GM12878 (cell line): ENCODE data around the gene PRR9. TPM values are rescaled to one million over a fixed set of nuclear protein-coding genes. Genes with fewer than 3 reads are reported as not detected.

Source experiments
- ATAC-seq: fragments of 200-7000 bp; cut with Tn5 transposase; 3 replicates; pipeline ENCODE4 v1.9.1; 2020; ENCODE audit warnings: mild to moderate bottlenecking, moderate library complexity
- BruUV-seq: library from RNA; stranded (reverse); fragments of 400-500 nt; replicated peaks from 2 replicates; lab custom pipeline; 2021; lab: Mats Ljungman, UMichigan
- CTCF ChIA-PET: fragments of 300-600 bp; sonication (Branson Sonifier 250); formaldehyde crosslinking; extraction: SDS; loops from one replicate; lab custom pipeline; 2021; ENCODE audit warnings: inconsistent platforms; lab: Yijun Ruan, JAX
- POLR2A ChIA-PET: fragments of 350-600 bp; formaldehyde crosslinking; extraction: SDS; loops from one replicate; lab custom pipeline; 2021; ENCODE audit warnings: inconsistent platforms; lab: Charles Lee
- RAD21 ChIA-PET: fragments of 300-600 bp; sonication (Branson Sonifier 250); formaldehyde crosslinking; loops from one replicate; lab custom pipeline; 2023; ENCODE audit warnings: antibody characterized with exemption; ENCODE audit not compliant: unreplicated experiment; lab: Charles Lee
- SMC1A ChIA-PET: fragments of 300-600 bp; sonication (Branson Sonifier 250); formaldehyde crosslinking; loops from one replicate; lab custom pipeline; 2023; ENCODE audit not compliant: unreplicated experiment, uncharacterized antibody; lab: Charles Lee
- DNase-seq: peaks from one replicate; pipeline ENCODE4 v3.0.0-alpha.2; 2011; ENCODE audit warnings: low read depth, low spot score
- FAIRE-seq: peaks from 3 replicates; lab custom pipeline; 2011; peaks lifted over from hg19 to GRCh38; lab: Jason Lieb, UNC
- H2AFZ ChIP-seq: 2 replicates; pipeline ENCODE4 v1.6.0; 2011; ENCODE audit warnings: low read depth, low read length, control low read depth; ENCODE audit not compliant: control insufficient read depth
- H3K27ac ChIP-seq: 2 replicates; pipeline ENCODE4 v1.5.1; 2011; ENCODE audit warnings: control low read depth; ENCODE audit not compliant: control insufficient read depth, insufficient read depth
- H3K27me3 ChIP-seq, 2 experiments: replicated peaks in 1 of 2; 2 replicates each; pipeline versions ENCODE4 v1.6.0 to v1.6.1; 2011; ENCODE audit warnings: low read length in 1 of 2; ENCODE audit not compliant: control insufficient read depth in 2 of 2, insufficient read depth in 2 of 2
- H3K36me3 ChIP-seq, 2 experiments: 2 replicates each; pipeline ENCODE4 v1.5.1; 2011; ENCODE audit warnings: low read length in 1 of 2; ENCODE audit not compliant: control insufficient read depth in 2 of 2, insufficient read depth in 2 of 2
- H3K4me1 ChIP-seq: 2 replicates; pipeline ENCODE4 v1.6.1; 2011; ENCODE audit warnings: mild to moderate bottlenecking, low read length, moderate library complexity, mixed read lengths; ENCODE audit not compliant: control insufficient read depth, insufficient read depth
- H3K4me2 ChIP-seq: 2 replicates; pipeline ENCODE4 v1.6.0; 2011; ENCODE audit warnings: control low read depth; ENCODE audit not compliant: control insufficient read depth, insufficient read depth
- H3K4me3 ChIP-seq: fragments of 200-600 bp; sonication (generic); 2 replicates; pipeline ENCODE4 v1.5.1; 2016
- H3K79me2 ChIP-seq: 2 replicates; pipeline ENCODE4 v1.6.0; 2011; ENCODE audit warnings: low read length; ENCODE audit not compliant: control insufficient read depth, insufficient read depth
- H3K9ac ChIP-seq: 2 replicates; pipeline ENCODE4 v1.8.0; 2011; ENCODE audit warnings: low read length, control low read depth, mixed read lengths; ENCODE audit not compliant: control insufficient read depth, insufficient read depth
- H3K9me3 ChIP-seq: replicated peaks from 3 replicates; pipeline ENCODE4 v1.5.1; 2011; ENCODE audit warnings: mild to moderate bottlenecking, low read length; ENCODE audit not compliant: control insufficient read depth, insufficient read depth
- H4K20me1 ChIP-seq: 2 replicates; pipeline ENCODE4 v1.6.0; 2011; ENCODE audit not compliant: control insufficient read depth, insufficient read depth
- BACH1 ChIP-seq: fragments of 450-650 bp; IDR thresholded peaks from 2 replicates; pipeline ENCODE4 v1.6.1; 2017; ENCODE audit warnings: mild to moderate bottlenecking, borderline replicate concordance
- CEBPB ChIP-seq, 2 experiments: fragments of 150-350 bp in 1 of 2; IDR thresholded peaks; 2 replicates each; pipeline ENCODE4 v1.6.1; 2012 to 2014; ENCODE audit warnings: low read depth in 2 of 2, low read length in 2 of 2, borderline replicate concordance in 1 of 2, inconsistent platforms in 1 of 2
- CHD2 ChIP-seq: IDR thresholded peaks from 2 replicates; pipeline ENCODE4 v1.6.1; 2011; ENCODE audit warnings: low read depth, low read length, improper control_type of control experiment, borderline replicate concordance
- IKZF1 ChIP-seq: fragments of 450-650 bp; conservative IDR thresholded peaks from 2 replicates; pipeline ENCODE4 v1.6.1; 2017; ENCODE audit warnings: antibody characterized with exemption, mild to moderate bottlenecking
- MYB ChIP-seq: fragments of 150-350 bp; IDR thresholded peaks from 2 replicates; pipeline ENCODE4 v1.6.1; 2014; ENCODE audit warnings: mild to moderate bottlenecking, low read depth, low read length, borderline replicate concordance
- NR2C1 ChIP-seq: fragments of 450-650 bp; IDR thresholded peaks from 2 replicates; pipeline ENCODE4 v1.6.1; 2017; ENCODE audit warnings: antibody characterized with exemption, mild to moderate bottlenecking, moderate library complexity
- PML ChIP-seq: IDR thresholded peaks from 2 replicates; pipeline ENCODE4 v1.6.1; 2012; ENCODE audit warnings: low read length, inconsistent platforms
- RAD51 ChIP-seq: fragments of 450-650 bp; IDR thresholded peaks from 2 replicates; pipeline ENCODE4 v1.6.1; 2016; ENCODE audit warnings: moderate library complexity, mild to moderate bottlenecking, inconsistent platforms
- SMAD5 ChIP-seq: IDR thresholded peaks from 2 replicates; pipeline ENCODE4 v1.6.1; 2016; ENCODE audit warnings: antibody characterized with exemption, low read depth
- SMC3 ChIP-seq: IDR thresholded peaks from 2 replicates; pipeline ENCODE4 v1.6.1; 2011; ENCODE audit warnings: low read length, improper control_type of control experiment, borderline replicate concordance
- SPI1 ChIP-seq: IDR thresholded peaks from 2 replicates; pipeline ENCODE4 v1.6.1; 2011; ENCODE audit warnings: low read depth, mild to moderate bottlenecking, low read length, moderate library complexity, borderline replicate concordance; ENCODE audit not compliant: insufficient read depth
- STAT1 ChIP-seq: fragments of 450-650 bp; conservative IDR thresholded peaks from 2 replicates; pipeline ENCODE4 v1.6.1; 2014; ENCODE audit warnings: antibody characterized with exemption, mild to moderate bottlenecking
- TAF1 ChIP-seq: IDR thresholded peaks from 2 replicates; pipeline ENCODE4 v1.6.1; 2011; ENCODE audit warnings: mild to moderate bottlenecking, low read depth, low read length, borderline replicate concordance
- ZSCAN29 ChIP-seq: fragments of 450-650 bp; IDR thresholded peaks from 2 replicates; pipeline ENCODE4 v1.6.1; 2017; ENCODE audit warnings: mild to moderate bottlenecking, moderate library complexity
- WGBS: methylation state at CpG from one replicate; pipeline ENCODE4 v1.1.6; 2016; ENCODE audit warnings: low lambda C conversion rate; ENCODE audit not compliant: insufficient replicate concordance, insufficient coverage; ENCODE audit errors: missing lambda C conversion rate; 5-methylcytosine and 5-hydroxymethylcytosine counted together
- in situ Hi-C: fragments of 300-500 bp; cut with MboI; formaldehyde crosslinking; loops from 9 replicates; pipeline ENCODE4 v1.14.3; 2018; ENCODE audit warnings: mixed read lengths
- intact Hi-C: fragments of 100-400 bp; cut with micrococcal nuclease; formaldehyde crosslinking; loops from one replicate; pipeline ENCODE4 v1.14.2; 2022; ENCODE audit not compliant: unreplicated experiment
- polyA plus RNA-seq, 11 experiments: library from polyadenylated mRNA; depleted of rRNA in 4 of 11; unstranded in 6 of 11; stranded (reverse) in 5 of 11; fragments of >200 nt; fragmentation: Nextera tagmentation in 4 of 11; fragmentation: Illumina TruSeq in 1 of 11; extraction: Ambion mirVana in 4 of 11; extraction: Trizol in 1 of 11; gene quantifications; 1 replicate in 1 of 11; 2 replicates in 10 of 11; pipeline versions ENCODE4 v1.2.1 to v1.2.3, GENCODE V29; 2011 to 2016; ENCODE audit warnings: inconsistent platforms in 2 of 11, missing spikeins in 2 of 11, low read depth in 1 of 11
- total RNA-seq, 4 experiments: library from RNA; depleted of rRNA in 3 of 4; stranded (reverse); fragments of >200 nt in 3 of 4; fragmentation: Illumina TruSeq in 1 of 4; extraction: Trizol in 1 of 4; gene quantifications; 2 replicates each; pipeline versions ENCODE4 v1.2.1 to v1.2.3, GENCODE V29; 2013 to 2021

Gene PRR9
- total and polyA plus RNA-seq, 10 of the 15 experiments (the other 5 are each of a cell fraction or from before 2014, with no cell fraction given): not detected

- H3K36me3 ChIP-seq: no peaks in the 10 kb centered on the region
- no peak overlapping the region for H3K4me2 ChIP-seq
- no peak for DNase-seq
- H3K4me3 ChIP-seq: no peak overlapping the region
- no peak overlapping the region for H2AFZ ChIP-seq
- intact Hi-C loops: loop anchor here (10.0 kb wide), 2 partner anchors 263 to 743 kb away; no protein-coding TSS in a partner anchor
- no peak overlapping the region for H3K9ac ChIP-seq
- no TSS peak for BruUV-seq
- ChIA-PET CTCF (interaction anchor here (0.6 to 5.8 kb wide), 17 partner anchors 14 to 574 kb away, joined by 3 to 69 read pairs (median 5); partner anchors contain the start of gene SMCP), POLR2A (no interaction called here), SMC1A (interaction anchor here (1.1 to 4.5 kb wide), 13 partner anchors 8 to 575 kb away, joined by 3 to 24 read pairs (median 5); partner anchors contain the start of gene LELP1), RAD21 (interaction anchor here (1.2 to 2.2 kb wide), 5 partner anchors 35 to 302 kb away, joined by 3 to 9 read pairs (median 5); no protein-coding TSS in a partner anchor)
- H3K27ac ChIP-seq: no peak overlapping the region
- in situ Hi-C loops: loop anchor here (5.0 to 10.0 kb wide), 2 partner anchors 356 to 573 kb away; no protein-coding TSS in a partner anchor
- H3K9me3 ChIP-seq: no peaks in the 10 kb centered on the region; the same call in 2 of the 3 replicates
- no peaks in the 10 kb centered on the region for H4K20me1 ChIP-seq
- H3K27me3 ChIP-seq: no peaks in the 10 kb centered on the region; a peak in 1 of 4 replicates
- TF ChIP-seq RAD51: peak; percentile 52; the same call in 1 of the 2 replicates
- no peak for TF ChIP-seq SPI1
- FAIRE-seq: no peak
- no peaks in the 10 kb centered on the region for H3K4me1 ChIP-seq
- no peak for ATAC-seq
- 18% methylated on average over 2 of the region's 2 CpGs for WGBS
- no peaks in the 10 kb centered on the region for H3K79me2 ChIP-seq
These were observed 10.4 kb downstream of the PRR9 start for GRCh38 chr1:153227810-153228209.

GRCh38 chr1:153228491-153228890 is 11.1 kb downstream of the PRR9 start:
- FAIRE-seq (no peak), ATAC-seq (no peak), DNase-seq (no peak)
- Histone ChIP-seq H3K36me3 (no peaks in the 10 kb centered on the region), H3K4me3 (no peak overlapping the region), H3K9ac (no peak overlapping the region), H4K20me1 (no peaks in the 10 kb centered on the region), H3K4me1 (no peaks in the 10 kb centered on the region), H3K79me2 (no peaks in the 10 kb centered on the region), H2AFZ (no peak overlapping the region), H3K4me2 (no peak overlapping the region), H3K9me3 (no peaks in the 10 kb centered on the region; the same call in 2 of the 3 replicates), H3K27me3 (no peaks in the 10 kb centered on the region; a peak in 1 of 4 replicates), H3K27ac (no peak overlapping the region)
- CTCF ChIA-PET: interaction anchor here (0.7 to 5.8 kb wide), 23 partner anchors 7 to 358 kb away, joined by 3 to 69 read pairs (median 5); partner anchors contain the start of gene SMCP
- WGBS: 70% methylated on average over 1 of the region's 1 CpG
- intact Hi-C loops: loop anchor here (10.0 kb wide), 2 partner anchors 264 to 744 kb away; no protein-coding TSS in a partner anchor
- POLR2A ChIA-PET: no interaction called here
- SMC1A ChIA-PET: interaction anchor here (0.7 to 4.5 kb wide), 15 partner anchors 8 to 576 kb away, joined by 3 to 24 read pairs (median 4); no protein-coding TSS in a partner anchor
- no TSS peak for BruUV-seq
- in situ Hi-C loops: loop anchor here (5.0 to 10.0 kb wide), 2 partner anchors 356 to 574 kb away; no protein-coding TSS in a partner anchor
- RAD21 ChIA-PET: interaction anchor here (0.9 to 2.8 kb wide), 8 partner anchors 8 to 303 kb away, joined by 3 to 10 read pairs (median 4); no protein-coding TSS in a partner anchor
- TF ChIP-seq CHD2 (no peak), SMAD5 (no peak), NR2C1 (no peak), TAF1 (no peak), CEBPB (IDR thresholded peaks at IDR 0.05; ENCODE audit: borderline replicate concordance in 1 of 2, low read depth in 2 of 2, low read length in 2 of 2) (no peak), PML (no peak), STAT1 (no peak), BACH1 (no peak), SMC3 (no peak), ZSCAN29 (no peak), IKZF1 (no peak), MYB (no peak)
